GM12878 (cell line): ENCODE results near the gene TMTC1. TPM values are rescaled to one million over a fixed set of nuclear protein-coding genes. Genes with fewer than 3 reads are reported as not detected.

Experiments used
- ATAC-seq: fragments of 200-7000 bp; cut with Tn5 transposase; 3 replicates; pipeline ENCODE4 v1.9.1; 2020; ENCODE audit warnings: mild to moderate bottlenecking, moderate library complexity
- BruUV-seq: library from RNA; stranded (reverse); fragments of 400-500 nt; replicated peaks from 2 replicates; lab custom pipeline; 2021; lab: Mats Ljungman, UMichigan
- CTCF ChIA-PET: fragments of 300-600 bp; sonication (Branson Sonifier 250); formaldehyde crosslinking; extraction: SDS; loops from one replicate; lab custom pipeline; 2021; ENCODE audit warnings: inconsistent platforms; lab: Yijun Ruan, JAX
- POLR2A ChIA-PET: fragments of 350-600 bp; formaldehyde crosslinking; extraction: SDS; loops from one replicate; lab custom pipeline; 2021; ENCODE audit warnings: inconsistent platforms; lab: Charles Lee
- RAD21 ChIA-PET: fragments of 300-600 bp; sonication (Branson Sonifier 250); formaldehyde crosslinking; loops from one replicate; lab custom pipeline; 2023; ENCODE audit warnings: antibody characterized with exemption; ENCODE audit not compliant: unreplicated experiment; lab: Charles Lee
- SMC1A ChIA-PET: fragments of 300-600 bp; sonication (Branson Sonifier 250); formaldehyde crosslinking; loops from one replicate; lab custom pipeline; 2023; ENCODE audit not compliant: unreplicated experiment, uncharacterized antibody; lab: Charles Lee
- DNase-seq: peaks from one replicate; pipeline ENCODE4 v3.0.0-alpha.2; 2011; ENCODE audit warnings: low read depth, low spot score
- FAIRE-seq: peaks from 3 replicates; lab custom pipeline; 2011; peaks lifted over from hg19 to GRCh38; lab: Jason Lieb, UNC
- H2AFZ ChIP-seq: 2 replicates; pipeline ENCODE4 v1.6.0; 2011; ENCODE audit warnings: low read depth, low read length, control low read depth; ENCODE audit not compliant: control insufficient read depth
- H3K27ac ChIP-seq: 2 replicates; pipeline ENCODE4 v1.5.1; 2011; ENCODE audit warnings: control low read depth; ENCODE audit not compliant: control insufficient read depth, insufficient read depth
- H3K27me3 ChIP-seq, 2 experiments: replicated peaks in 1 of 2; 2 replicates each; pipeline versions ENCODE4 v1.6.0 to v1.6.1; 2011; ENCODE audit warnings: low read length in 1 of 2; ENCODE audit not compliant: control insufficient read depth in 2 of 2, insufficient read depth in 2 of 2
- H3K36me3 ChIP-seq, 2 experiments: 2 replicates each; pipeline ENCODE4 v1.5.1; 2011; ENCODE audit warnings: low read length in 1 of 2; ENCODE audit not compliant: control insufficient read depth in 2 of 2, insufficient read depth in 2 of 2
- H3K4me1 ChIP-seq: 2 replicates; pipeline ENCODE4 v1.6.1; 2011; ENCODE audit warnings: mild to moderate bottlenecking, low read length, moderate library complexity, mixed read lengths; ENCODE audit not compliant: control insufficient read depth, insufficient read depth
- H3K4me2 ChIP-seq: 2 replicates; pipeline ENCODE4 v1.6.0; 2011; ENCODE audit warnings: control low read depth; ENCODE audit not compliant: control insufficient read depth, insufficient read depth
- H3K4me3 ChIP-seq: fragments of 200-600 bp; sonication (generic); 2 replicates; pipeline ENCODE4 v1.5.1; 2016
- H3K79me2 ChIP-seq: 2 replicates; pipeline ENCODE4 v1.6.0; 2011; ENCODE audit warnings: low read length; ENCODE audit not compliant: control insufficient read depth, insufficient read depth
- H3K9ac ChIP-seq: 2 replicates; pipeline ENCODE4 v1.8.0; 2011; ENCODE audit warnings: low read length, control low read depth, mixed read lengths; ENCODE audit not compliant: control insufficient read depth, insufficient read depth
- H3K9me3 ChIP-seq: replicated peaks from 3 replicates; pipeline ENCODE4 v1.5.1; 2011; ENCODE audit warnings: mild to moderate bottlenecking, low read length; ENCODE audit not compliant: control insufficient read depth, insufficient read depth
- H4K20me1 ChIP-seq: 2 replicates; pipeline ENCODE4 v1.6.0; 2011; ENCODE audit not compliant: control insufficient read depth, insufficient read depth
- E2F8 ChIP-seq: fragments of 450-650 bp; IDR thresholded peaks from 2 replicates; pipeline ENCODE4 v1.6.1; 2018; ENCODE audit warnings: mild to moderate bottlenecking, low read depth, moderate library complexity; ENCODE audit not compliant: partially characterized antibody
- ETV6 ChIP-seq, 2 experiments: fragments of 450-650 bp in 1 of 2; IDR thresholded peaks in 1 of 2; conservative IDR thresholded peaks in 1 of 2; 2 replicates each; pipeline ENCODE4 v1.6.1; 2014; ENCODE audit warnings: antibody characterized with exemption in 1 of 2, borderline replicate concordance in 1 of 2, low read depth in 1 of 2, mild to moderate bottlenecking in 1 of 2, moderate library complexity in 1 of 2
- PAX5 ChIP-seq: IDR thresholded peaks from 2 replicates; pipeline ENCODE4 v1.6.1; 2011; ENCODE audit warnings: low read depth, low read length, borderline replicate concordance
- SP1 ChIP-seq: IDR thresholded peaks from one replicate; pipeline ENCODE4 v1.6.1; 2011; ENCODE audit warnings: low read depth, low read length
- SPI1 ChIP-seq: IDR thresholded peaks from 2 replicates; pipeline ENCODE4 v1.6.1; 2011; ENCODE audit warnings: low read depth, mild to moderate bottlenecking, low read length, moderate library complexity, borderline replicate concordance; ENCODE audit not compliant: insufficient read depth
- SUPT20H ChIP-seq: IDR thresholded peaks from 2 replicates; pipeline ENCODE4 v1.6.1; 2011; ENCODE audit warnings: low read depth, mild to moderate bottlenecking, low read length, moderate library complexity, borderline replicate concordance; ENCODE audit not compliant: control insufficient read depth
- ZNF622 ChIP-seq: fragments of 450-650 bp; IDR thresholded peaks from 2 replicates; pipeline ENCODE4 v1.6.1; 2017; ENCODE audit warnings: mild to moderate bottlenecking, inconsistent platforms
- WGBS: methylation state at CpG from one replicate; pipeline ENCODE4 v1.1.6; 2016; ENCODE audit warnings: low lambda C conversion rate; ENCODE audit not compliant: insufficient replicate concordance, insufficient coverage; ENCODE audit errors: missing lambda C conversion rate; 5-methylcytosine and 5-hydroxymethylcytosine counted together
- in situ Hi-C: fragments of 300-500 bp; cut with MboI; formaldehyde crosslinking; loops from 9 replicates; pipeline ENCODE4 v1.14.3; 2018; ENCODE audit warnings: mixed read lengths
- intact Hi-C: fragments of 100-400 bp; cut with micrococcal nuclease; formaldehyde crosslinking; loops from one replicate; pipeline ENCODE4 v1.14.2; 2022; ENCODE audit not compliant: unreplicated experiment
- polyA plus RNA-seq, 11 experiments: library from polyadenylated mRNA; depleted of rRNA in 4 of 11; unstranded in 6 of 11; stranded (reverse) in 5 of 11; fragments of >200 nt; fragmentation: Nextera tagmentation in 4 of 11; fragmentation: Illumina TruSeq in 1 of 11; extraction: Ambion mirVana in 4 of 11; extraction: Trizol in 1 of 11; gene quantifications; 1 replicate in 1 of 11; 2 replicates in 10 of 11; pipeline versions ENCODE4 v1.2.1 to v1.2.3, GENCODE V29; 2011 to 2016; ENCODE audit warnings: inconsistent platforms in 2 of 11, missing spikeins in 2 of 11, low read depth in 1 of 11
- total RNA-seq, 4 experiments: library from RNA; depleted of rRNA in 3 of 4; stranded (reverse); fragments of >200 nt in 3 of 4; fragmentation: Illumina TruSeq in 1 of 4; extraction: Trizol in 1 of 4; gene quantifications; 2 replicates each; pipeline versions ENCODE4 v1.2.1 to v1.2.3, GENCODE V29; 2013 to 2021

TMTC1 gene
- total and polyA plus RNA-seq, 10 of the 15 experiments (the other 5 are each of a cell fraction or from before 2014, with no cell fraction given): 0.10 to 20.9 (median 0.57) TPM

- TF ChIP-seq ETV6 (conservative IDR thresholded peaks at IDR 0.05 in 1 of 2, IDR thresholded peaks at IDR 0.05 in 1 of 2; ENCODE audit: borderline replicate concordance in 1 of 2, low read depth in 1 of 2) (no peak), ZNF622 (no peak), SP1 (no peak), SUPT20H (no peak)
- TF ChIP-seq, all 136 proteins: peak for 0
These were observed 166.3 kb downstream of the TMTC1 start (continued) for GRCh38 chr12:29617407-29617803.

- RAD21 ChIA-PET: interaction anchor here (0.7 kb wide), 1 partner anchor 15 kb away, joined by 3 read pairs; no protein-coding TSS in a partner anchor
- H3K27me3 ChIP-seq: no peaks in the 10 kb centered on the region
These were observed 166.9 kb downstream of the TMTC1 start for GRCh38 chr12:29616664-29617406.

More at GRCh38 chr12:29616664-29617406, 166.9 kb downstream of the TMTC1 start:
- 25% methylated on average over 6 of the region's 6 CpGs for WGBS
- ChIA-PET SMC1A (interaction anchor here (0.8 to 1.0 kb wide), 2 partner anchors 14 to 64 kb away, joined by 3 read pairs; no protein-coding TSS in a partner anchor), POLR2A (interaction anchor here (0.6 kb wide), 2 partner anchors 81 to 85 kb away, joined by 5 to 9 read pairs; no protein-coding TSS in a partner anchor), CTCF (no interaction called here)
- peak; percentile 61 for ATAC-seq
- FAIRE-seq: no peak
- Histone ChIP-seq H2AFZ (no peak overlapping the region), H3K4me3 (no peak overlapping the region), H3K4me1 (no peaks in the 10 kb centered on the region), H3K9ac (no peak overlapping the region), H4K20me1 (no peaks in the 10 kb centered on the region), H3K79me2 (no peaks in the 10 kb centered on the region), H3K9me3 (no peaks in the 10 kb centered on the region), H3K36me3 (peaks cover 0 to 1% of the 10 kb centered on the region in 2 experiments; a peak in 1 of 4 replicates), H3K4me2 (no peak overlapping the region), H3K27ac (no peak overlapping the region)
- TSS peak; percentile 66 for BruUV-seq
- DNase-seq: no peak
- TF ChIP-seq PAX5 (no peak), E2F8 (no peak), SPI1 (no peak)
- intact Hi-C loops (no loop called here), in situ Hi-C loops (no loop called here)
